PFSK-1 (cell line): ENCODE results near the gene NKAIN2.

ENCODE experiments used
- POLR2AphosphoS5 ChIP-seq: IDR thresholded peaks from 2 replicates; pipeline ENCODE4 v1.6.1; 2012; ENCODE audit warnings: low read depth, mild to moderate bottlenecking, control low read depth, low read length, moderate library complexity
- REST ChIP-seq, 2 experiments: IDR thresholded peaks; 2 replicates each; pipeline versions ENCODE4 v1.6.1 to v1.8.0; 2011 to 2012; ENCODE audit warnings: low read depth in 2 of 2, low read length in 2 of 2, control low read depth in 1 of 2, inconsistent platforms in 1 of 2, mild to moderate bottlenecking in 1 of 2, moderate library complexity in 1 of 2; ENCODE audit not compliant: insufficient read depth in 1 of 2
- TAF1 ChIP-seq: IDR thresholded peaks from 2 replicates; pipeline ENCODE4 v1.6.1; 2012; ENCODE audit warnings: low read length, control low read depth, borderline replicate concordance; ENCODE audit not compliant: insufficient read depth

GRCh38 chr6:124028117-124028516 is 224.5 kb downstream of the NKAIN2 start:
- TF ChIP-seq POLR2AphosphoS5: no peak
- no peak for TF ChIP-seq REST (IDR thresholded peaks at IDR 0.05; ENCODE audit: insufficient read depth in 1 of 2, low read depth in 2 of 2, low read length in 2 of 2)
- no peak for TF ChIP-seq TAF1
